T47D (cell line): ENCODE data around the gene ATXN1.
"Not testable (repeated sequence)": the region's sequence is repeated elsewhere in the genome, so short reads cannot be mapped to it uniquely, and the experiment has no call there.

Experiments
- DNase-seq, 2 experiments: peaks; one replicate each; pipeline versions ENCODE4 v3.0.0 to v3.0.0-alpha.2; 2011 to 2012; ENCODE audit warnings: low read depth in 1 of 2, low spot score in 1 of 2
- JUND ChIP-seq: IDR thresholded peaks from 2 replicates; pipeline ENCODE4 v1.6.1; 2012; ENCODE audit warnings: low read depth
- in situ Hi-C: cut with HindIII; loops from 2 replicates; pipeline ENCODE4 v1.10.0; 2016; ENCODE audit warnings: low sequenced_read_pairs, low pct_unique_long_range_greater_than_20kb

ATXN1 gene

GRCh38 chr6:16278750-16279149, 482.5 kb downstream of the ATXN1 start:
- DNase-seq = no peak
- in situ Hi-C loops = no loop called here

GRCh38 chr6:16278048-16278724, 483.1 kb downstream of the ATXN1 start:
- no peak for TF ChIP-seq JUND
- DNase-seq = no peak
- in situ Hi-C loops = no loop called here

More at GRCh38 chr6:16278750-16279149, 482.5 kb downstream of the ATXN1 start:
- no peak for TF ChIP-seq JUND

GRCh38 chr6:16277101-16277981, 483.9 kb downstream of the ATXN1 start:
- TF ChIP-seq JUND = no peak
- in situ Hi-C loops = no loop called here
- peak; percentile 25 to 75 for DNase-seq

- TF ChIP-seq JUND = no peak
- no peak for DNase-seq
- in situ Hi-C loops = no loop called here
These were observed 486.2 kb downstream of the ATXN1 start for GRCh38 chr6:16274885-16275589.

- TF ChIP-seq JUND = no peak
- in situ Hi-C loops = no loop called here
- DNase-seq = no peak
These were observed 486.8 kb downstream of the ATXN1 start for GRCh38 chr6:16274483-16274882.

- in situ Hi-C loops = no loop called here
- DNase-seq = no peak
- TF ChIP-seq JUND = no peak
These were observed 488.0 kb downstream of the ATXN1 start for GRCh38 chr6:16273256-16273655.

GRCh38 chr6:16272201-16272600, 489.1 kb downstream of the ATXN1 start:
- no peak for TF ChIP-seq JUND
- DNase-seq = no peak
- in situ Hi-C loops = no loop called here

- DNase-seq = no peak
- in situ Hi-C loops = no loop called here
- TF ChIP-seq JUND = no peak
These were observed 489.8 kb downstream of the ATXN1 start for GRCh38 chr6:16271428-16271827.

GRCh38 chr6:16270178-16270794, 491.0 kb downstream of the ATXN1 start:
- DNase-seq = no peak
- in situ Hi-C loops = no loop called here
- no peak for TF ChIP-seq JUND

- DNase-seq, in situ Hi-C loops: not testable (repeated sequence)
These were observed 491.7 kb downstream of the ATXN1 start for GRCh38 chr6:16269442-16270070.

GRCh38 chr6:16267428-16268263, 493.6 kb downstream of the ATXN1 start:
- no peak for TF ChIP-seq JUND
- DNase-seq = no peak
- in situ Hi-C loops = no loop called here
